K562 (cell line): ENCODE measurements around the gene RERE. TPM values are rescaled to one million over a fixed set of nuclear protein-coding genes. Genes with fewer than 3 reads are reported as not detected.

ENCODE experiments used
- CHD2 ChIP-seq: IDR thresholded peaks from 2 replicates; pipeline ENCODE4 v1.6.1; 2011; ENCODE audit warnings: low read depth, low read length
- EP300 ChIP-seq: IDR thresholded peaks from 2 replicates; pipeline ENCODE4 v1.6.1; 2012; ENCODE audit warnings: low read length, improper control_type of control experiment
- HDAC1 ChIP-seq, 2 experiments: fragments of 450-650 bp; IDR thresholded peaks; 2 replicates each; pipeline ENCODE4 v1.6.1; 2016 to 2017; ENCODE audit warnings: inconsistent platforms in 1 of 2, mild to moderate bottlenecking in 1 of 2, moderate library complexity in 1 of 2
- IRF9 ChIP-seq: fragments of 450-650 bp; IDR thresholded peaks from 2 replicates; pipeline ENCODE4 v1.6.1; 2016; ENCODE audit warnings: missing biosample characterization, missing genetic modification characterization
- JUND ChIP-seq, 2 experiments: IDR thresholded peaks; 2 replicates in 1 of 2; 3 replicates in 1 of 2; pipeline ENCODE4 v1.6.1; 2011; ENCODE audit warnings: borderline replicate concordance in 2 of 2, low read depth in 2 of 2, low read length in 2 of 2, improper control_type of control experiment in 1 of 2, missing biosample characterization in 1 of 2, missing genetic modification characterization in 1 of 2, missing genetic modification reagents in 1 of 2
- NCOA4 ChIP-seq: fragments of 450-650 bp; IDR thresholded peaks from 2 replicates; pipeline ENCODE4 v1.6.1; 2018; ENCODE audit warnings: mild to moderate bottlenecking; ENCODE audit not compliant: partially characterized antibody
- PCBP2 ChIP-seq: fragments of 200-400 bp; formaldehyde crosslinking; IDR thresholded peaks from 2 replicates; pipeline ENCODE4 v1.6.1; 2018; ENCODE audit warnings: low read length, low read depth, mild to moderate bottlenecking, moderate library complexity; ENCODE audit not compliant: poor library complexity, severe bottlenecking
- POU5F1 ChIP-seq: fragments of 150-350 bp; IDR thresholded peaks from 2 replicates; pipeline ENCODE4 v1.6.1; 2014; ENCODE audit warnings: borderline replicate concordance, low read length, low read depth, mild to moderate bottlenecking; ENCODE audit not compliant: partially characterized antibody
- RBM14 ChIP-seq: fragments of 200-400 bp; formaldehyde crosslinking; IDR thresholded peaks from 2 replicates; pipeline ENCODE4 v1.6.1; 2018; ENCODE audit warnings: low read depth, mild to moderate bottlenecking, low read length, moderate library complexity, borderline replicate concordance; ENCODE audit not compliant: insufficient read depth
- ZBTB11 ChIP-seq, 3 experiments: fragments of 200-800 bp in 1 of 3; fragments of 250-450 bp in 1 of 3; fragments of 450-650 bp in 1 of 3; sonication (Bioruptor Pico) in 1 of 3; sonication (Bioruptor generic) in 1 of 3; formaldehyde crosslinking in 1 of 3; IDR thresholded peaks; 2 replicates each; pipeline versions ENCODE4 v1.6.1 to v1.8.0; 2016 to 2022; ENCODE audit warnings: mild to moderate bottlenecking in 2 of 3, missing genetic modification characterization in 2 of 3, missing compliant biosample characterization in 1 of 3, moderate library complexity in 1 of 3
- ZNF668 ChIP-seq: fragments of 250-450 bp; sonication (Bioruptor Pico); IDR thresholded peaks from 2 replicates; pipeline ENCODE4 v1.8.0; 2022; ENCODE audit warnings: mild to moderate bottlenecking, inconsistent platforms
- polyA plus RNA-seq, 8 experiments: library from polyadenylated mRNA; depleted of rRNA in 4 of 8; stranded (reverse) in 5 of 8; unstranded in 3 of 8; fragments of >200 nt; fragmentation: Nextera tagmentation in 2 of 8; fragmentation: Illumina TruSeq in 1 of 8; extraction: Ambion mirVana in 2 of 8; extraction: Trizol in 1 of 8; gene quantifications; 2 replicates each; pipeline versions ENCODE4 v1.2.1 to v1.2.3, GENCODE V29; 2011 to 2014; ENCODE audit warnings: inconsistent platforms in 1 of 8, missing spikeins in 1 of 8
- total RNA-seq, 7 experiments: library from RNA; depleted of rRNA in 6 of 7; stranded (reverse); fragments of >200 nt in 6 of 7; fragmentation: Illumina TruSeq in 2 of 7; extraction: Trizol in 2 of 7; gene quantifications; 2 replicates each; pipeline versions ENCODE4 v1.2.1 to v1.2.3, GENCODE V29; 2011 to 2021; ENCODE audit warnings: low replicate concordance in 1 of 7
- TF ChIP-seq, protein P1 (sequence below): fragments of 450-650 bp; IDR thresholded peaks from 2 replicates; pipeline ENCODE4 v1.6.1; 2014; ENCODE audit warnings: low read depth, mild to moderate bottlenecking, moderate library complexity, borderline replicate concordance

RERE gene
- total and polyA plus RNA-seq, 9 of the 15 experiments (the other 6 are each of a cell fraction or from before 2014, with no cell fraction given): 3.0 to 51.5 (median 13.4) TPM

- TF ChIP-seq IRF9: no peak
- TF ChIP-seq POU5F1: no peak
- TF ChIP-seq NCOA4: no peak
- TF ChIP-seq ZNF668 (CRISPR knock-in tag): no peak
- TF ChIP-seq PCBP2: no peak
- TF ChIP-seq JUND (IDR thresholded peaks at IDR 0.05; ENCODE audit: borderline replicate concordance, low read depth, low read length): 0 out of 2 replicates have a peak, but pooled peaks have one; percentile 8
- TF ChIP-seq JUND (tag; IDR thresholded peaks at IDR 0.05; ENCODE audit: borderline replicate concordance, low read depth, low read length): no peak; the same call in 2 of the 3 replicates
- TF ChIP-seq RBM14: no peak
- peak in 1 of 2 experiments; percentile 75; a peak in 2 of 4 replicates for TF ChIP-seq HDAC1 (IDR thresholded peaks at IDR 0.05)
- no peak for TF ChIP-seq CHD2
- TF ChIP-seq ZBTB11 (CRISPR knock-in tag; IDR thresholded peaks at IDR 0.05): peak in 1 of 3 experiments; percentile 48; a peak in 1 of 6 replicates
- TF ChIP-seq, protein P1, sequence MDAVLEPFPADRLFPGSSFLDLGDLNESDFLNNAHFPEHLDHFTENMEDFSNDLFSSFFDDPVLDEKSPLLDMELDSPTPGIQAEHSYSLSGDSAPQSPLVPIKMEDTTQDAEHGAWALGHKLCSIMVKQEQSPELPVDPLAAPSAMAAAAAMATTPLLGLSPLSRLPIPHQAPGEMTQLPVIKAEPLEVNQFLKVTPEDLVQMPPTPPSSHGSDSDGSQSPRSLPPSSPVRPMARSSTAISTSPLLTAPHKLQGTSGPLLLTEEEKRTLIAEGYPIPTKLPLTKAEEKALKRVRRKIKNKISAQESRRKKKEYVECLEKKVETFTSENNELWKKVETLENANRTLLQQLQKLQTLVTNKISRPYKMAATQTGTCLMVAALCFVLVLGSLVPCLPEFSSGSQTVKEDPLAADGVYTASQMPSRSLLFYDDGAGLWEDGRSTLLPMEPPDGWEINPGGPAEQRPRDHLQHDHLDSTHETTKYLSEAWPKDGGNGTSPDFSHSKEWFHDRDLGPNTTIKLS: no peak
- peak; percentile 31; the same call in 1 of the 2 replicates for TF ChIP-seq EP300
Measured at GRCh38 chr1:8822373-8823294, 5.2 kb upstream of the RERE start (continued).
